A549 (cell line): ENCODE results near the gene CDH1.

Source experiments
- BCL3 ChIP-seq: fragments of >200 bp; sonication (Bioruptor Twin); formaldehyde crosslinking; IDR thresholded peaks from 3 replicates; pipeline ENCODE4 v1.6.1; 2016
- POLR2A ChIP-seq: IDR thresholded peaks from 2 replicates; pipeline ENCODE4 v1.6.1; 2012; ENCODE audit warnings: mild to moderate bottlenecking, low read length
- SREBF2 ChIP-seq: fragments of 450-650 bp; IDR thresholded peaks from 2 replicates; pipeline ENCODE4 v1.6.1; 2014; ENCODE audit warnings: mild to moderate bottlenecking, moderate library complexity

GRCh38 chr16:68689921-68690320, 47.2 kb upstream of the CDH1 start:
- TF ChIP-seq POLR2A: no peak
- no peak for TF ChIP-seq BCL3
- TF ChIP-seq SREBF2: no peak
